Common myeloid progenitor, CD34-positive (primary cell): ENCODE data around the gene ALG8.

Experiments used
- CTCF ChIA-PET: fragments of 350-600 bp; sonication (Branson Sonifier 250); formaldehyde crosslinking; loops from one replicate; lab custom pipeline; 2021; ENCODE audit warnings: antibody characterized with exemption; lab: Charles Lee
- POLR2A ChIA-PET: fragments of 350-600 bp; sonication (Branson Sonifier 250); formaldehyde crosslinking; loops from one replicate; lab custom pipeline; 2021; ENCODE audit warnings: antibody characterized with exemption; lab: Charles Lee
- DNase-seq, 3 donors: peaks; one replicate each; pipeline versions ENCODE4 v3.0.0 to v3.0.0-alpha.2; 2013
- H3K27ac ChIP-seq, 2 experiments: 1 replicate in 1 of 2; 2 replicates in 1 of 2; pipeline ENCODE4 v1.7.0; 2013; ENCODE audit warnings: inconsistent platforms in 2 of 2, low read length in 2 of 2, mild to moderate bottlenecking in 2 of 2, low read depth in 1 of 2, moderate library complexity in 1 of 2; ENCODE audit not compliant: severe bottlenecking in 2 of 2, insufficient read depth in 1 of 2, poor library complexity in 1 of 2
- H3K27me3 ChIP-seq, 5 experiments: replicated peaks in 2 of 5; 1 replicate in 3 of 5; 2 replicates in 2 of 5; pipeline versions ENCODE4 v1.6.1 to v1.7.0; 2013; ENCODE audit warnings: low read length in 4 of 5, mild to moderate bottlenecking in 2 of 5, moderate library complexity in 2 of 5, inconsistent platforms in 1 of 5; ENCODE audit not compliant: insufficient read depth in 5 of 5, control insufficient read depth in 4 of 5
- H3K36me3 ChIP-seq, 4 experiments: 1 replicate in 2 of 4; 2 replicates in 2 of 4; pipeline versions ENCODE4 v1.6.1 to v1.7.0; 2013; ENCODE audit warnings: low read length in 3 of 4, control low read depth in 1 of 4, mild to moderate bottlenecking in 1 of 4; ENCODE audit not compliant: control insufficient read depth in 4 of 4, insufficient read depth in 4 of 4
- H3K4me1 ChIP-seq, 4 experiments: 1 replicate in 3 of 4; 2 replicates in 1 of 4; pipeline versions ENCODE4 v1.6.1 to v1.7.1; 2013; ENCODE audit warnings: low read length in 3 of 4, mild to moderate bottlenecking in 3 of 4, control low read depth in 1 of 4, inconsistent platforms in 1 of 4, moderate library complexity in 1 of 4; ENCODE audit not compliant: control insufficient read depth in 4 of 4, insufficient read depth in 4 of 4; ENCODE audit errors: control extremely low read depth in 1 of 4
- H3K4me3 ChIP-seq, 7 experiments: 1 replicate in 4 of 7; 2 replicates in 3 of 7; pipeline versions ENCODE4 v1.5.1 to v1.7.0; 2013; ENCODE audit warnings: mild to moderate bottlenecking in 7 of 7, low read length in 6 of 7, moderate library complexity in 6 of 7, inconsistent platforms in 2 of 7, low read depth in 2 of 7, control low read depth in 1 of 7; ENCODE audit not compliant: insufficient read depth in 4 of 7, control insufficient read depth in 1 of 7; ENCODE audit errors: extremely low read depth in 1 of 7
- H3K9me3 ChIP-seq, 5 experiments: 1 replicate in 4 of 5; 2 replicates in 1 of 5; pipeline versions ENCODE4 v1.6.1 to v1.7.1; 2013; ENCODE audit warnings: low read length in 4 of 5, mild to moderate bottlenecking in 2 of 5, inconsistent platforms in 1 of 5, low read depth in 1 of 5, moderate library complexity in 1 of 5; ENCODE audit not compliant: control insufficient read depth in 4 of 5, insufficient read depth in 2 of 5; ENCODE audit errors: control extremely low read depth in 1 of 5
- WGBS: methylation state at CpG from one replicate; pipeline ENCODE4 v1.1.5; 2013; ENCODE audit not compliant: insufficient coverage; 5-methylcytosine and 5-hydroxymethylcytosine counted together

The ALG8 gene

GRCh38 chr11:78074756-78075155 lies 64.7 kb downstream of the ALG8 start:
- CTCF ChIA-PET: interaction anchor here (2.1 kb wide), 1 partner anchor 29 kb away, joined by 4 read pairs; no protein-coding TSS in a partner anchor
- WGBS: 97% methylated on average over 4 of the region's 6 CpGs

GRCh38 chr11:78072455-78072854 lies 67.0 kb downstream of the ALG8 start:
- H3K36me3 ChIP-seq: peaks cover 18 to 52% (median 33%) of the 10 kb centered on the region in 4 experiments
- POLR2A ChIA-PET: no interaction called here
- WGBS: 97% methylated on average over 3 of the region's 4 CpGs
- no peak overlapping the region for H3K4me3 ChIP-seq
- no peak for DNase-seq
- H3K9me3 ChIP-seq: no peaks in the 10 kb centered on the region
- H3K27me3 ChIP-seq: no peaks in the 10 kb centered on the region
- CTCF ChIA-PET: no interaction called here
- H3K27ac ChIP-seq: no peak overlapping the region
- peaks cover 0 to 7% (median 2%) of the 10 kb centered on the region in 4 experiments for H3K4me1 ChIP-seq

More at GRCh38 chr11:78074756-78075155, 64.7 kb downstream of the ALG8 start:
- no peaks in the 10 kb centered on the region for H3K27me3 ChIP-seq
- H3K9me3 ChIP-seq: no peaks in the 10 kb centered on the region
- H3K27ac ChIP-seq: no peak overlapping the region
- POLR2A ChIA-PET: no interaction called here
- peaks cover 6 to 25% (median 18%) of the 10 kb centered on the region in 4 experiments for H3K4me1 ChIP-seq
- DNase-seq: no peak
- no peak overlapping the region for H3K4me3 ChIP-seq
- H3K36me3 ChIP-seq: peaks cover 15 to 37% (median 24%) of the 10 kb centered on the region in 4 experiments

GRCh38 chr11:78071717-78072116 lies 67.7 kb downstream of the ALG8 start:
- Histone ChIP-seq H3K27me3 (no peaks in the 10 kb centered on the region), H3K4me3 (no peak overlapping the region), H3K36me3 (peaks cover 18 to 53% (median 34%) of the 10 kb centered on the region in 4 experiments), H3K27ac (no peak overlapping the region), H3K4me1 (no peaks in the 10 kb centered on the region), H3K9me3 (no peaks in the 10 kb centered on the region)
- WGBS: no CpG with 5 or more reads among the region's 3 CpGs
- POLR2A ChIA-PET: no interaction called here
- no peak for DNase-seq
- CTCF ChIA-PET: no interaction called here

GRCh38 chr11:78070621-78071020 lies 68.8 kb downstream of the ALG8 start:
- Histone ChIP-seq H3K27ac (no peak overlapping the region), H3K4me3 (no peak overlapping the region), H3K36me3 (peaks cover 18 to 50% (median 33%) of the 10 kb centered on the region in 4 experiments), H3K9me3 (no peaks in the 10 kb centered on the region), H3K27me3 (no peaks in the 10 kb centered on the region), H3K4me1 (no peaks in the 10 kb centered on the region)
- WGBS: 100% methylated on average over 1 of the region's 2 CpGs
- DNase-seq: no peak
- ChIA-PET POLR2A (no interaction called here), CTCF (no interaction called here)

- H3K4me1 ChIP-seq: no peaks in the 10 kb centered on the region
- DNase-seq: no peak
- H3K27me3 ChIP-seq: no peaks in the 10 kb centered on the region
- H3K27ac ChIP-seq: no peak overlapping the region
- H3K9me3 ChIP-seq: no peaks in the 10 kb centered on the region
- H3K36me3 ChIP-seq: peaks cover 14 to 50% (median 32%) of the 10 kb centered on the region in 4 experiments
- WGBS: 92% methylated on average over 2 of the region's 2 CpGs
- no peak overlapping the region for H3K4me3 ChIP-seq
- CTCF ChIA-PET: no interaction called here
- POLR2A ChIA-PET: no interaction called here
Observed at GRCh38 chr11:78069465-78069864, 70.0 kb downstream of the ALG8 start.

- WGBS: 58% methylated on average over 2 of the region's 4 CpGs
- Histone ChIP-seq H3K4me1 (no peaks in the 10 kb centered on the region), H3K27me3 (no peaks in the 10 kb centered on the region), H3K9me3 (no peaks in the 10 kb centered on the region), H3K36me3 (peaks cover 14 to 48% (median 29%) of the 10 kb centered on the region in 4 experiments), H3K4me3 (no peak overlapping the region), H3K27ac (no peak overlapping the region)
- DNase-seq: no peak
- ChIA-PET POLR2A (no interaction called here), CTCF (interaction anchor here (1.2 kb wide), 1 partner anchor 10 kb away, joined by 3 read pairs; no protein-coding TSS in a partner anchor)
Observed at GRCh38 chr11:78067704-78068103, 71.7 kb downstream of the ALG8 start.

- CTCF ChIA-PET: interaction anchor here (1.5 kb wide), 1 partner anchor 21 kb away, joined by 3 read pairs; no protein-coding TSS in a partner anchor
- no CpG with 5 or more reads among the region's 2 CpGs for WGBS
Observed at GRCh38 chr11:78066471-78066870, 73.0 kb downstream of the ALG8 start.

More at GRCh38 chr11:78066471-78066870, 73.0 kb downstream of the ALG8 start:
- no peaks in the 10 kb centered on the region for H3K4me1 ChIP-seq
- no peaks in the 10 kb centered on the region for H3K9me3 ChIP-seq
- H3K36me3 ChIP-seq: peaks cover 6 to 36% (median 20%) of the 10 kb centered on the region in 4 experiments
- H3K27ac ChIP-seq: no peak overlapping the region
- H3K4me3 ChIP-seq: no peak overlapping the region
- DNase-seq: no peak
- no peaks in the 10 kb centered on the region for H3K27me3 ChIP-seq
- POLR2A ChIA-PET: no interaction called here
